HepG2 (cell line): ENCODE measurements around the gene TM2D3. TPM values are rescaled to one million over a fixed set of nuclear protein-coding genes. Genes with fewer than 3 reads are reported as not detected.

Source experiments
- ATF7-NPFF ChIP-seq: sonication (generic); formaldehyde crosslinking; IDR thresholded peaks from 2 replicates; pipeline ENCODE4 v1.8.1; 2023; ENCODE audit warnings: mild to moderate bottlenecking, low read depth, missing genetic modification reagents, moderate library complexity
- KMT2A ChIP-seq: sonication (generic); formaldehyde crosslinking; IDR thresholded peaks from 2 replicates; pipeline ENCODE4 v1.4.0; 2020; ENCODE audit warnings: missing genetic modification reagents
- MLXIP ChIP-seq: sonication (generic); formaldehyde crosslinking; IDR thresholded peaks from 2 replicates; pipeline ENCODE4 v1.9.0; 2021; ENCODE audit warnings: missing genetic modification reagents, borderline replicate concordance
- PRDM4 ChIP-seq: sonication (generic); formaldehyde crosslinking; IDR thresholded peaks from 2 replicates; pipeline ENCODE4 v1.9.0; 2021; ENCODE audit warnings: missing genetic modification reagents, borderline replicate concordance
- RORA ChIP-seq: sonication (generic); formaldehyde crosslinking; IDR thresholded peaks from 2 replicates; pipeline ENCODE4 v1.5.0; 2020; ENCODE audit warnings: mild to moderate bottlenecking, missing genetic modification reagents, moderate library complexity
- SCMH1 ChIP-seq: sonication (generic); formaldehyde crosslinking; IDR thresholded peaks from 2 replicates; pipeline ENCODE4 v1.9.0; 2021; ENCODE audit warnings: missing genetic modification reagents, mild to moderate bottlenecking, borderline replicate concordance
- WIZ ChIP-seq: sonication (generic); formaldehyde crosslinking; IDR thresholded peaks from 2 replicates; pipeline ENCODE4 v1.5.1; 2020; ENCODE audit warnings: mild to moderate bottlenecking, missing genetic modification reagents
- ZBED4 ChIP-seq: sonication (generic); formaldehyde crosslinking; IDR thresholded peaks from 2 replicates; pipeline ENCODE4 v1.4.0; 2020; ENCODE audit warnings: missing genetic modification reagents, borderline replicate concordance
- ZMAT5 ChIP-seq: sonication (generic); formaldehyde crosslinking; IDR thresholded peaks from 2 replicates; pipeline ENCODE4 v1.5.0; 2020; ENCODE audit warnings: mild to moderate bottlenecking, low read depth, missing genetic modification reagents, borderline replicate concordance
- ZNF383 ChIP-seq: sonication (generic); formaldehyde crosslinking; IDR thresholded peaks from 2 replicates; pipeline ENCODE4 v1.4.0; 2020; ENCODE audit warnings: missing genetic modification reagents, mild to moderate bottlenecking, borderline replicate concordance
- ZNF510 ChIP-seq: sonication (generic); formaldehyde crosslinking; IDR thresholded peaks from 2 replicates; pipeline ENCODE4 v1.4.0; 2020; ENCODE audit warnings: low read depth, mild to moderate bottlenecking, missing genetic modification reagents
- ZNF572 ChIP-seq: sonication (generic); formaldehyde crosslinking; IDR thresholded peaks from 2 replicates; pipeline ENCODE4 v1.5.1; 2020; ENCODE audit warnings: mild to moderate bottlenecking, missing genetic modification reagents
- ZNF7 ChIP-seq: IDR thresholded peaks from 2 replicates; pipeline ENCODE4 v1.6.1; 2016; ENCODE audit warnings: missing biosample characterization, missing genetic modification reagents
- polyA plus RNA-seq, 8 experiments: library from polyadenylated mRNA; depleted of rRNA in 3 of 8; stranded (reverse) in 7 of 8; unstranded in 1 of 8; fragments of >200 nt; fragmentation: Illumina TruSeq in 4 of 8; extraction: Trizol in 4 of 8; gene quantifications; 2 replicates each; pipeline versions ENCODE4 v1.2.1 to v1.2.3, GENCODE V29; 2011 to 2016; ENCODE audit warnings: low read depth in 4 of 8, missing spikeins in 1 of 8, mixed read lengths in 1 of 8; ENCODE audit not compliant: insufficient read depth in 1 of 8
- total RNA-seq, 5 experiments: library from RNA; depleted of rRNA; stranded (reverse); fragments of >200 nt; fragmentation: Illumina TruSeq; extraction: Trizol; gene quantifications; 2 replicates each; pipeline ENCODE4 v1.2.3, GENCODE V29; 2016; ENCODE audit warnings: low read depth in 1 of 5
- TF ChIP-seq, protein P1 (sequence below): sonication (generic); formaldehyde crosslinking; IDR thresholded peaks from 2 replicates; pipeline ENCODE4 v1.5.0; 2020; ENCODE audit warnings: mild to moderate bottlenecking, missing genetic modification reagents

The TM2D3 gene
- total and polyA plus RNA-seq, 2 of the 13 experiments (the other 11 are each of a cell fraction or from before 2014, with no cell fraction given): 31.1 to 72.7 TPM

- 0 out of 2 replicates have a peak, but pooled peaks have one; percentile 56 for TF ChIP-seq ZNF572
- no peak for TF ChIP-seq ZNF510
- TF ChIP-seq ZNF383 (CRISPR knock-in tag): no peak
- TF ChIP-seq SCMH1 (CRISPR knock-in tag): no peak
- 0 out of 2 replicates have a peak, but pooled peaks have one; percentile 29 for TF ChIP-seq ATF7-NPFF
- TF ChIP-seq, protein P1, sequence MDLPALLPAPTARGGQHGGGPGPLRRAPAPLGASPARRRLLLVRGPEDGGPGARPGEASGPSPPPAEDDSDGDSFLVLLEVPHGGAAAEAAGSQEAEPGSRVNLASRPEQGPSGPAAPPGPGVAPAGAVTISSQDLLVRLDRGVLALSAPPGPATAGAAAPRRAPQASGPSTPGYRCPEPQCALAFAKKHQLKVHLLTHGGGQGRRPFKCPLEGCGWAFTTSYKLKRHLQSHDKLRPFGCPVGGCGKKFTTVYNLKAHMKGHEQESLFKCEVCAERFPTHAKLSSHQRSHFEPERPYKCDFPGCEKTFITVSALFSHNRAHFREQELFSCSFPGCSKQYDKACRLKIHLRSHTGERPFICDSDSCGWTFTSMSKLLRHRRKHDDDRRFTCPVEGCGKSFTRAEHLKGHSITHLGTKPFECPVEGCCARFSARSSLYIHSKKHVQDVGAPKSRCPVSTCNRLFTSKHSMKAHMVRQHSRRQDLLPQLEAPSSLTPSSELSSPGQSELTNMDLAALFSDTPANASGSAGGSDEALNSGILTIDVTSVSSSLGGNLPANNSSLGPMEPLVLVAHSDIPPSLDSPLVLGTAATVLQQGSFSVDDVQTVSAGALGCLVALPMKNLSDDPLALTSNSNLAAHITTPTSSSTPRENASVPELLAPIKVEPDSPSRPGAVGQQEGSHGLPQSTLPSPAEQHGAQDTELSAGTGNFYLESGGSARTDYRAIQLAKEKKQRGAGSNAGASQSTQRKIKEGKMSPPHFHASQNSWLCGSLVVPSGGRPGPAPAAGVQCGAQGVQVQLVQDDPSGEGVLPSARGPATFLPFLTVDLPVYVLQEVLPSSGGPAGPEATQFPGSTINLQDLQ: no peak
- 0 out of 2 replicates have a peak, but pooled peaks have one; percentile 33 for TF ChIP-seq ZBED4 (CRISPR knock-in tag)
- no peak for TF ChIP-seq RORA (CRISPR knock-in tag)
- no peak for TF ChIP-seq MLXIP (CRISPR knock-in tag)
- TF ChIP-seq PRDM4: no peak
- TF ChIP-seq ZNF7 (CRISPR knock-in tag): no peak
- TF ChIP-seq WIZ (CRISPR knock-in tag): no peak
- TF ChIP-seq KMT2A (CRISPR knock-in tag): no peak
- TF ChIP-seq ZMAT5 (CRISPR knock-in tag): no peak; the same call in 1 of the 2 replicates
Observed at GRCh38 chr15:101613130-101614000, 38.8 kb downstream of the TM2D3 start (continued).
